Ovary (tissue), 3 donors: ENCODE results near the gene GRK7.

Source experiments
- EP300 ChIP-seq: sonication (generic); formaldehyde crosslinking; IDR thresholded peaks from one replicate; pipeline ENCODE4 v1.6.1; 2017; ENCODE audit warnings: antibody characterized with exemption
- POLR2A ChIP-seq: fragments of 450-650 bp; IDR thresholded peaks from one replicate; pipeline ENCODE4 v1.6.1; 2017; ENCODE audit warnings: antibody characterized with exemption, mild to moderate bottlenecking, moderate library complexity
- TF ChIP-seq, protein P1 (sequence below), 3 donors: fragments of 450-650 bp in 2 of 3; fragments of 200-600 bp in 1 of 3; IDR thresholded peaks; one replicate each; pipeline versions ENCODE4 v1.5.1 to v1.8.0; 2016 to 2022; ENCODE audit warnings: antibody characterized with exemption in 3 of 3, mild to moderate bottlenecking in 1 of 3
- donor health status: DM: no; HTN: no; CAD: no.

DNA sequence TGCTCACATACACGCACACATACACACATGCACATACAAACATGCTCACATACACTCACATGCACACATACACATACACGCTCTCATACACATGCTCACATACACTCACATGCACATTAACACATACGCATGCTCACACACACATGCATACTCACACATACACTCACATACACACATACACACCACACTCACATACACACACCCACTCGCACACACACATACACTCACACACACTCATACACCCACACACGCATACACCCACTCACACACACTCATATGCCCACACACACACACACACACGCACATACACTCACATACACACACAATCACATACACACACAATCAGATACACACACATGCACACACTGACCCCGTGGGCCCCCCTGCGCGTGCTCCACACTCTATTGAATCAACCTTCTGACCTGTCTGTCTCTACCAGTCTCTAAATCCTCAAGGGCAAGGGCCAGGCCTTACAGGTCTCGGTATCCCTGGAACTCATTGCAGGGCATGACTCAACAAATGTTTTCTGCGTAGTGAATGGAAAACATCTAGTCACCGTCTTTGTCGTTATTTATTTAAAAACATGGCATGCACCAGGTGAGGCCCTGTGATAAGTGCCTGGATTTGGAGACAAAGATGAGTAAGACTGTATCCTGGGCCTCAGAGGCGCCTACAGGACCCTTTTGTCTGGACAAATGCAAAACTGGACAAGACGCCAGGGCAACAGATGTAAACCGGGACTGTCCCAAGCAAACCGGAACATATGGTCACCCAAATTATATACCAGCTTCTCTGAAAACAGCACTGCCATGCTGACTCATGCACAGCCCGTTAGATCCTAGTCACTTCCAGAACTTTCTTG is 41.8 kb downstream of the GRK7 start:
- TF ChIP-seq, protein P1, sequence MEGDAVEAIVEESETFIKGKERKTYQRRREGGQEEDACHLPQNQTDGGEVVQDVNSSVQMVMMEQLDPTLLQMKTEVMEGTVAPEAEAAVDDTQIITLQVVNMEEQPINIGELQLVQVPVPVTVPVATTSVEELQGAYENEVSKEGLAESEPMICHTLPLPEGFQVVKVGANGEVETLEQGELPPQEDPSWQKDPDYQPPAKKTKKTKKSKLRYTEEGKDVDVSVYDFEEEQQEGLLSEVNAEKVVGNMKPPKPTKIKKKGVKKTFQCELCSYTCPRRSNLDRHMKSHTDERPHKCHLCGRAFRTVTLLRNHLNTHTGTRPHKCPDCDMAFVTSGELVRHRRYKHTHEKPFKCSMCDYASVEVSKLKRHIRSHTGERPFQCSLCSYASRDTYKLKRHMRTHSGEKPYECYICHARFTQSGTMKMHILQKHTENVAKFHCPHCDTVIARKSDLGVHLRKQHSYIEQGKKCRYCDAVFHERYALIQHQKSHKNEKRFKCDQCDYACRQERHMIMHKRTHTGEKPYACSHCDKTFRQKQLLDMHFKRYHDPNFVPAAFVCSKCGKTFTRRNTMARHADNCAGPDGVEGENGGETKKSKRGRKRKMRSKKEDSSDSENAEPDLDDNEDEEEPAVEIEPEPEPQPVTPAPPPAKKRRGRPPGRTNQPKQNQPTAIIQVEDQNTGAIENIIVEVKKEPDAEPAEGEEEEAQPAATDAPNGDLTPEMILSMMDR (IDR thresholded peaks at IDR 0.05), result no peak
- no peak for TF ChIP-seq POLR2A
- TF ChIP-seq EP300, result no peak
